HG02852 (cell line): ENCODE measurements around the gene DAND5.

ENCODE experiments used
- ATAC-seq: cut with Tn5 transposase; IDR thresholded peaks from one replicate; pipeline ENCODE4 v1.9.1; 2021; ENCODE audit warnings: mild to moderate bottlenecking, moderate library complexity; ENCODE audit not compliant: unreplicated experiment

DAND5 gene

GRCh38 chr19:12991296-12991695 lies 21.9 kb downstream of the DAND5 start:
- ATAC-seq: no peak

- ATAC-seq: no peak
Observed at GRCh38 chr19:12992729-12993128, 23.4 kb downstream of the DAND5 start.

GRCh38 chr19:12993562-12993961 lies 24.2 kb downstream of the DAND5 start:
- no peak for ATAC-seq

GRCh38 chr19:12994701-12995595 lies 25.6 kb downstream of the DAND5 start, which contains the start of gene NFIX:
TSS of gene NFIX (plus strand) at chr19:12995475. CDS start at chr19:12995838, 363 bp downstream.
- ATAC-seq: no peak

- no peak for ATAC-seq
Observed at GRCh38 chr19:12995596-12996405, 26.4 kb downstream of the DAND5 start.

- ATAC-seq: no peak
Observed at GRCh38 chr19:12996406-12997094, 27.2 kb downstream of the DAND5 start.

GRCh38 chr19:12997179-12997966 lies 28.0 kb downstream of the DAND5 start:
- no peak for ATAC-seq

GRCh38 chr19:12997967-12998940 lies 28.9 kb downstream of the DAND5 start:
- no peak for ATAC-seq

- ATAC-seq: no peak
Observed at GRCh38 chr19:13001166-13001501, 31.8 kb downstream of the DAND5 start.

GRCh38 chr19:13001502-13002165 lies 32.3 kb downstream of the DAND5 start:
- ATAC-seq: no peak

GRCh38 chr19:13002166-13002898 lies 33.0 kb downstream of the DAND5 start:
- ATAC-seq: no peak

GRCh38 chr19:13003081-13003480 lies 33.7 kb downstream of the DAND5 start:
- ATAC-seq: no peak

GRCh38 chr19:13004273-13004672 lies 34.9 kb downstream of the DAND5 start:
- ATAC-seq: no peak

- ATAC-seq: no peak
Observed at GRCh38 chr19:13005253-13005652, 35.9 kb downstream of the DAND5 start.

GRCh38 chr19:13005861-13006370 lies 36.5 kb downstream of the DAND5 start:
- no peak for ATAC-seq

GRCh38 chr19:13006431-13007281 lies 37.3 kb downstream of the DAND5 start:
- no peak for ATAC-seq
